HG03025 (cell line): ENCODE results near the gene PRG2.
"Not testable (repeated sequence)": the region's sequence is repeated elsewhere in the genome, so short reads cannot be mapped to it uniquely, and the experiment has no call there.

Source experiments
- ATAC-seq: cut with Tn5 transposase; IDR thresholded peaks from one replicate; pipeline ENCODE4 v1.9.1; 2021; ENCODE audit warnings: mild to moderate bottlenecking, moderate library complexity; ENCODE audit not compliant: unreplicated experiment, low FRiP score

The PRG2 gene

GRCh38 chr11:57370941-57371340 is 19.5 kb downstream of the PRG2 start:
- ATAC-seq = no peak

- no peak for ATAC-seq
Observed at GRCh38 chr11:57370251-57370650, 20.2 kb downstream of the PRG2 start.

GRCh38 chr11:57368845-57369232 is 21.6 kb downstream of the PRG2 start:
- no peak for ATAC-seq

- no peak for ATAC-seq
Observed at GRCh38 chr11:57368106-57368844, 22.2 kb downstream of the PRG2 start.

GRCh38 chr11:57364851-57365660 is 25.4 kb downstream of the PRG2 start:
- ATAC-seq = no peak

- ATAC-seq = no peak
Observed at GRCh38 chr11:57363131-57364080, 27.0 kb downstream of the PRG2 start.

- no peak for ATAC-seq
Observed at GRCh38 chr11:57361926-57362325, 28.5 kb downstream of the PRG2 start.

- ATAC-seq = not testable (repeated sequence)
Observed at GRCh38 chr11:57361420-57361819, 29.0 kb downstream of the PRG2 start.

- ATAC-seq = no peak
Observed at GRCh38 chr11:57360991-57361390, 29.5 kb downstream of the PRG2 start.

- ATAC-seq = no peak
Observed at GRCh38 chr11:57359896-57360690, 30.4 kb downstream of the PRG2 start.

- ATAC-seq = no peak
Observed at GRCh38 chr11:57359396-57359795, 31.1 kb downstream of the PRG2 start.

GRCh38 chr11:57358991-57359390 is 31.5 kb downstream of the PRG2 start:
- no peak for ATAC-seq

- no peak for ATAC-seq
Observed at GRCh38 chr11:57358543-57358961, 31.9 kb downstream of the PRG2 start.

GRCh38 chr11:57357856-57358255 is 32.6 kb downstream of the PRG2 start:
- no peak for ATAC-seq

- no peak for ATAC-seq
Observed at GRCh38 chr11:57357310-57357709, 33.1 kb downstream of the PRG2 start.

- no peak for ATAC-seq
Observed at GRCh38 chr11:57356268-57356667, 34.2 kb downstream of the PRG2 start.

GRCh38 chr11:57354699-57355098 is 35.8 kb downstream of the PRG2 start:
- ATAC-seq = no peak

- ATAC-seq = no peak
Observed at GRCh38 chr11:57353852-57354251, 36.6 kb downstream of the PRG2 start.

- no peak for ATAC-seq
Observed at GRCh38 chr11:57353446-57353845, 37.0 kb downstream of the PRG2 start.

- ATAC-seq = no peak
Observed at GRCh38 chr11:57353036-57353435, 37.4 kb downstream of the PRG2 start.
